ENCODE data around the gene VAMP4. TPM values are rescaled to one million over a fixed set of nuclear protein-coding genes. Genes with fewer than 3 reads are reported as not detected.

The VAMP4 gene
- polyA plus RNA-seq, 1 of the 3 experiments (the other 2 are of a cell fraction): 2.5 TPM

GRCh38 chr1:171753182-171753581 is 11.3 kb upstream of the VAMP4 start:
- Histone ChIP-seq H4K20me1 (ENCODE audit: insufficient read depth) (no peaks in the 10 kb centered on the region), H3K27me3 (ENCODE audit: insufficient read depth) (no peaks in the 10 kb centered on the region), H3K79me2 (ENCODE audit: insufficient read depth) (no peaks in the 10 kb centered on the region), H3K9me3 (no peaks in the 10 kb centered on the region), H3K4me3 (ENCODE audit: low read depth in 2 of 2, low read length in 1 of 2) (no peak overlapping the region), H2AFZ (ENCODE audit: low read depth) (no peak overlapping the region), H3K4me1 (ENCODE audit: control insufficient read depth in 1 of 2, insufficient read depth in 2 of 2, low read depth in 1 of 2, low read length in 1 of 2) (peaks cover 0 to 7% of the 10 kb centered on the region in 2 experiments; a peak in 2 of 4 replicates), H3F3A (replicated peaks; ENCODE audit: insufficient read depth) (no peaks in the 10 kb centered on the region), H3K36me3 (replicated peaks in 1 of 2; ENCODE audit: control insufficient read depth in 1 of 2, insufficient read depth in 2 of 2, low read length in 1 of 2) (no peaks in the 10 kb centered on the region), H3K9ac (no peak overlapping the region), H3K27ac (ENCODE audit: low read depth in 2 of 2, low read length in 1 of 2) (no peak overlapping the region), H3K4me2 (no peak overlapping the region), H3K9me2 (no peaks in the 10 kb centered on the region)
- ChIA-PET POLR2A (no interaction called here), CTCF (no interaction called here)
- 86% methylated on average over 2 of the region's 2 CpGs for WGBS (ENCODE audit: low lambda C conversion rate)
- no peak for DNase-seq
- TF ChIP-seq RFX5 (IDR thresholded peaks at IDR 0.05; ENCODE audit: low read length): no peak
- TF ChIP-seq FOXJ3 (CRISPR knock-in tag; IDR thresholded peaks at IDR 0.05): no peak
- TF ChIP-seq ZBTB33 (IDR thresholded peaks at IDR 0.05; ENCODE audit: borderline replicate concordance, low read depth): no peak
- no peak for TF ChIP-seq NFIC (IDR thresholded peaks at IDR 0.05; ENCODE audit: borderline replicate concordance)
- TF ChIP-seq CTCF (IDR thresholded peaks at IDR 0.05): no peak
- no peak for TF ChIP-seq ELF1 (IDR thresholded peaks at IDR 0.05)
- TF ChIP-seq TEAD4 (IDR thresholded peaks at IDR 0.05; ENCODE audit: borderline replicate concordance, insufficient read depth): no peak
- TF ChIP-seq EP300 (IDR thresholded peaks at IDR 0.05; ENCODE audit: borderline replicate concordance in 1 of 2, low read depth in 1 of 2, low read length in 1 of 2): no peak
- TF ChIP-seq USF1 (IDR thresholded peaks at IDR 0.05; ENCODE audit: borderline replicate concordance, low read depth): no peak
- no peak for TF ChIP-seq RCOR1 (IDR thresholded peaks at IDR 0.05; ENCODE audit: low read length)
- TF ChIP-seq FOXM1 (IDR thresholded peaks at IDR 0.05; ENCODE audit: low read depth): no peak
- no peak for TF ChIP-seq RXRA (IDR thresholded peaks at IDR 0.05; ENCODE audit: borderline replicate concordance, low read depth)
- no peak for TF ChIP-seq GABPA (IDR thresholded peaks at IDR 0.05; ENCODE audit: low read depth)
- no peak for TF ChIP-seq JUND (IDR thresholded peaks at IDR 0.05)

- Histone ChIP-seq H3K36me3 (replicated peaks in 1 of 2; ENCODE audit: control insufficient read depth in 1 of 2, insufficient read depth in 2 of 2, low read length in 1 of 2) (no peaks in the 10 kb centered on the region), H3F3A (replicated peaks; ENCODE audit: insufficient read depth) (no peaks in the 10 kb centered on the region), H3K9me3 (no peaks in the 10 kb centered on the region), H3K9me2 (no peaks in the 10 kb centered on the region), H4K20me1 (ENCODE audit: insufficient read depth) (no peaks in the 10 kb centered on the region), H3K4me1 (ENCODE audit: control insufficient read depth in 1 of 2, insufficient read depth in 2 of 2, low read depth in 1 of 2, low read length in 1 of 2) (peaks cover 0 to 7% of the 10 kb centered on the region in 2 experiments; a peak in 2 of 4 replicates), H3K4me2 (no peak overlapping the region), H3K27ac (ENCODE audit: low read depth in 2 of 2, low read length in 1 of 2) (no peak overlapping the region), H3K9ac (no peak overlapping the region), H2AFZ (ENCODE audit: low read depth) (no peak overlapping the region), H3K27me3 (ENCODE audit: insufficient read depth) (no peaks in the 10 kb centered on the region), H3K79me2 (ENCODE audit: insufficient read depth) (no peaks in the 10 kb centered on the region), H3K4me3 (ENCODE audit: low read depth in 2 of 2, low read length in 1 of 2) (no peak overlapping the region)
- CTCF ChIA-PET: interaction anchor here (1.0 kb wide), 1 partner anchor 11 kb away, joined by 4 read pairs; no protein-coding TSS in a partner anchor
- POLR2A ChIA-PET: no interaction called here
- DNase-seq: no peak
- 95% methylated on average over 6 of the region's 6 CpGs for WGBS (ENCODE audit: low lambda C conversion rate)
- TF ChIP-seq FOXM1 (IDR thresholded peaks at IDR 0.05; ENCODE audit: low read depth) (no peak), NRF1 (IDR thresholded peaks at IDR 0.05; ENCODE audit: low read depth, low read length) (no peak), USF2 (IDR thresholded peaks at IDR 0.05; ENCODE audit: borderline replicate concordance, low read depth, low read length) (no peak), RAD21 (IDR thresholded peaks at IDR 0.05; ENCODE audit: low read length) (no peak), RXRA (IDR thresholded peaks at IDR 0.05; ENCODE audit: borderline replicate concordance, low read depth) (no peak), SMC3 (IDR thresholded peaks at IDR 0.05; ENCODE audit: low read depth, low read length) (no peak), RCOR1 (IDR thresholded peaks at IDR 0.05; ENCODE audit: low read length) (no peak), MEF2A (IDR thresholded peaks at IDR 0.05; ENCODE audit: borderline replicate concordance, low read depth) (no peak), CTCF (IDR thresholded peaks at IDR 0.05) (no peak), TCF12 (IDR thresholded peaks at IDR 0.05) (no peak), PBX3 (IDR thresholded peaks at IDR 0.05) (no peak), ELF1 (IDR thresholded peaks at IDR 0.05) (no peak)
These were observed 9.4 kb upstream of the VAMP4 start for GRCh38 chr1:171751221-171751620.
